Neutrophil (primary cell): Measurements from ENCODE around the gene UFSP2.

Experiments used
- H3K27ac ChIP-seq: fragments of 200-600 bp; sonication (generic); 2 replicates; pipeline ENCODE4 v1.5.1; 2016; ENCODE audit warnings: mild to moderate bottlenecking, moderate library complexity
- H3K27me3 ChIP-seq: fragments of 200-600 bp; sonication (generic); 2 replicates; pipeline ENCODE4 v1.6.0; 2016; ENCODE audit warnings: mild to moderate bottlenecking
- H3K36me3 ChIP-seq: fragments of 200-600 bp; sonication (generic); 2 replicates; pipeline ENCODE4 v1.5.1; 2017
- H3K4me1 ChIP-seq, 2 experiments: fragments of 200-600 bp in 1 of 2; sonication (generic) in 1 of 2; 1 replicate in 1 of 2; 2 replicates in 1 of 2; pipeline versions ENCODE4 v1.5.1 to v1.6.1; 2013 to 2016; ENCODE audit warnings: low read depth in 1 of 2, low read length in 1 of 2, mild to moderate bottlenecking in 1 of 2, moderate library complexity in 1 of 2; ENCODE audit not compliant: control insufficient read depth in 1 of 2, insufficient read depth in 1 of 2
- H3K4me3 ChIP-seq, 2 experiments: fragments of 200-600 bp in 1 of 2; sonication (generic) in 1 of 2; 1 replicate in 1 of 2; 2 replicates in 1 of 2; pipeline ENCODE4 v1.5.1; 2013 to 2016; ENCODE audit warnings: low read depth in 1 of 2, low read length in 1 of 2, mild to moderate bottlenecking in 1 of 2, moderate library complexity in 1 of 2
- H3K9me3 ChIP-seq: fragments of 200-600 bp; sonication (generic); 2 replicates; pipeline ENCODE4 v1.5.1; 2016
- CTCF ChIP-seq: fragments of 200-600 bp; sonication (generic); IDR thresholded peaks from 2 replicates; pipeline ENCODE4 v1.5.1; 2016; ENCODE audit warnings: antibody characterized with exemption

The UFSP2 gene

GRCh38 chr4:185382754-185383153, 43.0 kb downstream of the UFSP2 start:
- peaks cover 0 to 9% of the 10 kb centered on the region in 2 experiments for H3K4me1 ChIP-seq
- H3K27me3 ChIP-seq = peaks cover 63% of the 10 kb centered on the region
- no peak for TF ChIP-seq CTCF
- H3K36me3 ChIP-seq = no peaks in the 10 kb centered on the region
- no peak overlapping the region for H3K27ac ChIP-seq
- H3K9me3 ChIP-seq = no peaks in the 10 kb centered on the region
- no peak overlapping the region for H3K4me3 ChIP-seq

GRCh38 chr4:185381288-185382196, 44.2 kb downstream of the UFSP2 start:
- Histone ChIP-seq H3K27me3 (peaks cover 51% of the 10 kb centered on the region), H3K27ac (no peak overlapping the region), H3K4me1 (peaks cover 0 to 9% of the 10 kb centered on the region in 2 experiments), H3K36me3 (no peaks in the 10 kb centered on the region), H3K4me3 (no peak overlapping the region), H3K9me3 (no peaks in the 10 kb centered on the region)
- no peak for TF ChIP-seq CTCF

GRCh38 chr4:185380320-185380719, 45.4 kb downstream of the UFSP2 start:
- H3K4me1 ChIP-seq = peaks cover 0 to 8% of the 10 kb centered on the region in 2 experiments
- TF ChIP-seq CTCF = no peak
- H3K36me3 ChIP-seq = no peaks in the 10 kb centered on the region
- H3K27me3 ChIP-seq = peaks cover 39% of the 10 kb centered on the region
- no peaks in the 10 kb centered on the region for H3K9me3 ChIP-seq
- H3K27ac ChIP-seq = no peak overlapping the region
- H3K4me3 ChIP-seq = no peak overlapping the region

GRCh38 chr4:185379326-185380295, 46.2 kb downstream of the UFSP2 start:
- TF ChIP-seq CTCF = no peak
- no peak overlapping the region for H3K4me3 ChIP-seq
- no peaks in the 10 kb centered on the region for H3K9me3 ChIP-seq
- peaks cover 0 to under 1% of the 10 kb centered on the region in 2 experiments for H3K4me1 ChIP-seq
- H3K27ac ChIP-seq = no peak overlapping the region
- no peaks in the 10 kb centered on the region for H3K36me3 ChIP-seq
- H3K27me3 ChIP-seq = peaks cover 37% of the 10 kb centered on the region

GRCh38 chr4:185378264-185378663, 47.5 kb downstream of the UFSP2 start:
- Histone ChIP-seq H3K27ac (no peak overlapping the region), H3K4me3 (no peak overlapping the region), H3K27me3 (peaks cover 37% of the 10 kb centered on the region), H3K4me1 (no peaks in the 10 kb centered on the region), H3K36me3 (no peaks in the 10 kb centered on the region), H3K9me3 (no peaks in the 10 kb centered on the region)
- TF ChIP-seq CTCF = no peak
